ENCODE measurements around the gene SPAG16. TPM values are rescaled to one million over a fixed set of nuclear protein-coding genes. Genes with fewer than 3 reads are reported as not detected.

The SPAG16 gene
- total and polyA plus RNA-seq, 2 of the 13 experiments (the other 11 are each of a cell fraction or from before 2014, with no cell fraction given), result 9.6 to 26.5 TPM

DNA sequence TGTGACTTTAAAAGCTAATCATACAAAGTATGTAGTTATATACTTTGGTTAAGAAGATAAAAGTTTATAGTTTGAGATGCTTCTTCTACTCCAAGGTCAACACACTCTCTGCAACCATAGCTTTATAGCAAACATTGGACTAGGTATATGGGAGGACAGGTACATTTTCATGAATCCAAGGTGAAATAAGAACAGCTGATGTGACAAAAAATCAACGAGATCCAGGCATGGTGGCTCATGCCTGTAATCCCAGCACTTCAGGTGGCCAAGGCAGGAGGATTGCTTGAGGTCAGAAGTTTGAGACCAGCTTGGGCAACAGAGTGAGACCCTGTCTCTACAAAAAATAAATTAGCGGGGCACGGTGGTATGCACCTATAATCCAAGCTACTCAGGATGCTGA is 963.3 kb downstream of the SPAG16 start:
- FAIRE-seq (no peak), ATAC-seq (no peak), DNase-seq (ENCODE audit: low spot score) (no peak)
- Histone ChIP-seq H3K4me3 (replicated peaks in 1 of 3; ENCODE audit: insufficient read depth in 1 of 3, low read depth in 2 of 3, low read length in 3 of 3) (no peak overlapping the region), H3K36me3 (replicated peaks in 1 of 2; ENCODE audit: control insufficient read depth in 1 of 2, insufficient read depth in 2 of 2, low read length in 2 of 2) (no peaks in the 10 kb centered on the region), H3K27ac (ENCODE audit: extremely low read length, insufficient read depth, low read length) (no peak overlapping the region), H3K9ac (ENCODE audit: insufficient read depth, low read depth, low read length) (no peak overlapping the region), H4K20me1 (ENCODE audit: insufficient read depth, low read length) (no peaks in the 10 kb centered on the region), H3K27me3 (ENCODE audit: control insufficient read depth in 1 of 2, insufficient read depth in 2 of 2, low read length in 2 of 2) (no peaks in the 10 kb centered on the region), H3K4me2 (ENCODE audit: low read depth, low read length) (no peak overlapping the region), H3K79me2 (ENCODE audit: insufficient read depth, low read length) (no peaks in the 10 kb centered on the region), H2AFZ (ENCODE audit: low read length) (no peak overlapping the region), H3K4me1 (ENCODE audit: insufficient read depth, low read length) (no peaks in the 10 kb centered on the region), H3K9me3 (ENCODE audit: low read length) (no peaks in the 10 kb centered on the region)
- 0% methylated on average over 3 of the region's 3 CpGs for WGBS (ENCODE audit: low lambda C conversion rate)
- CTCF ChIA-PET (ENCODE audit: low intra/inter-chr PET ratio, low total read pairs), result no interaction called here
- intact Hi-C loops (cut with micrococcal nuclease; ENCODE audit: unreplicated experiment) (no loop called here), in situ Hi-C loops (cut with HindIII; ENCODE audit: extremely low pct_ligation_motif_present, low pct_unique_long_range_greater_than_20kb) (no loop called here)
- POLR2A ChIA-PET, result no interaction called here
- TF ChIP-seq MAFK (conservative IDR thresholded peaks at IDR 0.05 in 1 of 2, IDR thresholded peaks at IDR 0.05 in 1 of 2; ENCODE audit: low read length in 2 of 2) (peak; percentile 73 to 83), MAFF (IDR thresholded peaks at IDR 0.05; ENCODE audit: low read depth, low read length) (peak; percentile 80), SRSF9 (IDR thresholded peaks at IDR 0.05; ENCODE audit: borderline replicate concordance, insufficient read depth, low read depth, low read length, poor library complexity, severe bottlenecking) (no peak)
- BruUV-seq (replicated peaks), result no TSS peak

DNA sequence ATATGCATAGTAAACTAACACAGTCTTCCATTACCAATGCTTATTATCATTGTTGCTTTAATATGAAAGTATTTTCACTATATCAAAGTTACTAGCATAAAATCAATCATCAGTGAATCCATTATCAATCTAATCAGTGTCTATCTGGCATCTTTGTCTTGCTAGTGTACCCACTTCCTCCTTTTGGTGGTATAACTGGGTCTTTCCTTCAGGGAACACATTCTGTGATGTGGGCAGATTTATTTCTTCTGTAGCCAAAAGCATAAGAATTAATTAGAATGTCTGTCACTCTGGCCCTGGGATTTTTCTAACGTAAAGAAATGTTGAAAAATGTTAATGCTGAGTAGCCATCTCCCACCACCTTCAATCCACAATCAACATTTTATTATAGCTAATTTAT is 970.8 kb downstream of the SPAG16 start:
- ChIA-PET CTCF (ENCODE audit: low intra/inter-chr PET ratio, low total read pairs) (no interaction called here), POLR2A (no interaction called here)
- no peak for ATAC-seq
- BruUV-seq (replicated peaks), result no TSS peak
- Histone ChIP-seq H3K4me2 (ENCODE audit: low read depth, low read length) (no peak overlapping the region), H3K79me2 (ENCODE audit: insufficient read depth, low read length) (no peaks in the 10 kb centered on the region), H3K36me3 (replicated peaks in 1 of 2; ENCODE audit: control insufficient read depth in 1 of 2, insufficient read depth in 2 of 2, low read length in 2 of 2) (no peaks in the 10 kb centered on the region), H2AFZ (ENCODE audit: low read length) (no peak overlapping the region), H3K4me3 (replicated peaks in 1 of 3; ENCODE audit: insufficient read depth in 1 of 3, low read depth in 2 of 3, low read length in 3 of 3) (no peak overlapping the region), H3K27ac (ENCODE audit: extremely low read length, insufficient read depth, low read length) (no peak overlapping the region), H4K20me1 (ENCODE audit: insufficient read depth, low read length) (no peaks in the 10 kb centered on the region), H3K27me3 (ENCODE audit: control insufficient read depth in 1 of 2, insufficient read depth in 2 of 2, low read length in 2 of 2) (no peaks in the 10 kb centered on the region), H3K9me3 (ENCODE audit: low read length) (no peaks in the 10 kb centered on the region), H3K9ac (ENCODE audit: insufficient read depth, low read depth, low read length) (no peak overlapping the region), H3K4me1 (ENCODE audit: insufficient read depth, low read length) (no peaks in the 10 kb centered on the region)
- in situ Hi-C loops (cut with HindIII; ENCODE audit: extremely low pct_ligation_motif_present, low pct_unique_long_range_greater_than_20kb), result no loop called here
- no peak for FAIRE-seq
- intact Hi-C loops (cut with micrococcal nuclease; ENCODE audit: unreplicated experiment), result no loop called here
- WGBS (ENCODE audit: low lambda C conversion rate), result 0% methylated on average over 1 of the region's 1 CpG
- DNase-seq (ENCODE audit: low spot score), result no peak
- TF ChIP-seq, protein P1, sequence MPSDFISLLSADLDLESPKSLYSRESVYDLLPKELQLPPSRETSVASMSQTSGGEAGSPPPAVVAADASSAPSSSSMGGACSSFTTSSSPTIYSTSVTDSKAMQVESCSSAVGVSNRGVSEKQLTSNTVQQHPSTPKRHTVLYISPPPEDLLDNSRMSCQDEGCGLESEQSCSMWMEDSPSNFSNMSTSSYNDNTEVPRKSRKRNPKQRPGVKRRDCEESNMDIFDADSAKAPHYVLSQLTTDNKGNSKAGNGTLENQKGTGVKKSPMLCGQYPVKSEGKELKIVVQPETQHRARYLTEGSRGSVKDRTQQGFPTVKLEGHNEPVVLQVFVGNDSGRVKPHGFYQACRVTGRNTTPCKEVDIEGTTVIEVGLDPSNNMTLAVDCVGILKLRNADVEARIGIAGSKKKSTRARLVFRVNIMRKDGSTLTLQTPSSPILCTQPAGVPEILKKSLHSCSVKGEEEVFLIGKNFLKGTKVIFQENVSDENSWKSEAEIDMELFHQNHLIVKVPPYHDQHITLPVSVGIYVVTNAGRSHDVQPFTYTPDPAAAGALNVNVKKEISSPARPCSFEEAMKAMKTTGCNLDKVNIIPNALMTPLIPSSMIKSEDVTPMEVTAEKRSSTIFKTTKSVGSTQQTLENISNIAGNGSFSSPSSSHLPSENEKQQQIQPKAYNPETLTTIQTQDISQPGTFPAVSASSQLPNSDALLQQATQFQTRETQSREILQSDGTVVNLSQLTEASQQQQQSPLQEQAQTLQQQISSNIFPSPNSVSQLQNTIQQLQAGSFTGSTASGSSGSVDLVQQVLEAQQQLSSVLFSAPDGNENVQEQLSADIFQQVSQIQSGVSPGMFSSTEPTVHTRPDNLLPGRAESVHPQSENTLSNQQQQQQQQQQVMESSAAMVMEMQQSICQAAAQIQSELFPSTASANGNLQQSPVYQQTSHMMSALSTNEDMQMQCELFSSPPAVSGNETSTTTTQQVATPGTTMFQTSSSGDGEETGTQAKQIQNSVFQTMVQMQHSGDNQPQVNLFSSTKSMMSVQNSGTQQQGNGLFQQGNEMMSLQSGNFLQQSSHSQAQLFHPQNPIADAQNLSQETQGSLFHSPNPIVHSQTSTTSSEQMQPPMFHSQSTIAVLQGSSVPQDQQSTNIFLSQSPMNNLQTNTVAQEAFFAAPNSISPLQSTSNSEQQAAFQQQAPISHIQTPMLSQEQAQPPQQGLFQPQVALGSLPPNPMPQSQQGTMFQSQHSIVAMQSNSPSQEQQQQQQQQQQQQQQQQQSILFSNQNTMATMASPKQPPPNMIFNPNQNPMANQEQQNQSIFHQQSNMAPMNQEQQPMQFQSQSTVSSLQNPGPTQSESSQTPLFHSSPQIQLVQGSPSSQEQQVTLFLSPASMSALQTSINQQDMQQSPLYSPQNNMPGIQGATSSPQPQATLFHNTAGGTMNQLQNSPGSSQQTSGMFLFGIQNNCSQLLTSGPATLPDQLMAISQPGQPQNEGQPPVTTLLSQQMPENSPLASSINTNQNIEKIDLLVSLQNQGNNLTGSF (CRISPR knock-in tag; IDR thresholded peaks at IDR 0.05), result no peak
- TF ChIP-seq ZNF335 (CRISPR knock-in tag; IDR thresholded peaks at IDR 0.05) (no peak), FUBP1 (CRISPR knock-in tag; IDR thresholded peaks at IDR 0.05; ENCODE audit: borderline replicate concordance) (no peak), ZNF615 (CRISPR knock-in tag; IDR thresholded peaks at IDR 0.05; ENCODE audit: borderline replicate concordance) (no peak), SNAPC5 (CRISPR knock-in tag; IDR thresholded peaks at IDR 0.05; ENCODE audit: borderline replicate concordance) (no peak), ZNF367 (CRISPR knock-in tag; IDR thresholded peaks at IDR 0.05; ENCODE audit: borderline replicate concordance) (no peak), ZFP1 (CRISPR knock-in tag; IDR thresholded peaks at IDR 0.05) (no peak)
- TF ChIP-seq, protein P2, sequence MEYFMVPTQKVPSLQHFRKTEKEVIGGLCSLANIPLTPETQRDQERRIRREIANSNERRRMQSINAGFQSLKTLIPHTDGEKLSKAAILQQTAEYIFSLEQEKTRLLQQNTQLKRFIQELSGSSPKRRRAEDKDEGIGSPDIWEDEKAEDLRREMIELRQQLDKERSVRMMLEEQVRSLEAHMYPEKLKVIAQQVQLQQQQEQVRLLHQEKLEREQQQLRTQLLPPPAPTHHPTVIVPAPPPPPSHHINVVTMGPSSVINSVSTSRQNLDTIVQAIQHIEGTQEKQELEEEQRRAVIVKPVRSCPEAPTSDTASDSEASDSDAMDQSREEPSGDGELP (IDR thresholded peaks at IDR 0.05; ENCODE audit: borderline replicate concordance, low read depth), result no peak
